Gastrocnemius medialis (tissue), 4 donors: ENCODE measurements around the gene MEG3. TPM values are rescaled to one million over a fixed set of nuclear protein-coding genes. Genes with fewer than 3 reads are reported as not detected.

Experiments used
- ATAC-seq, 2 donors: fragments of 150-250 bp; one replicate each; pipeline ENCODE4 v1.9.1; 2016
- DNase-seq, 2 donors: peaks; one replicate each; pipeline ENCODE4 v3.0.0-alpha.2; 2019
- H3K27ac ChIP-seq, 4 donors: fragments of 200-600 bp; sonication (generic); 1 replicate in 1 of 4; 2 replicates in 3 of 4; pipeline ENCODE4 v1.5.1; 2016 to 2018; ENCODE audit warnings: mild to moderate bottlenecking in 2 of 4, moderate library complexity in 1 of 4
- H3K27me3 ChIP-seq, 3 donors: fragments of 200-600 bp; sonication (generic) in 2 of 3; 1 replicate in 1 of 3; 2 replicates in 2 of 3; pipeline versions ENCODE4 v1.5.1 to v1.6.0; 2016 to 2019; ENCODE audit warnings: mild to moderate bottlenecking in 1 of 3, moderate library complexity in 1 of 3
- H3K36me3 ChIP-seq, 2 donors: fragments of 200-600 bp; sonication (generic) in 1 of 2; one replicate each; pipeline ENCODE4 v1.5.1; 2017 to 2018
- H3K4me1 ChIP-seq, 2 donors: fragments of 200-600 bp; sonication (generic) in 1 of 2; one replicate each; pipeline ENCODE4 v1.5.1; 2016 to 2017; ENCODE audit warnings: mild to moderate bottlenecking in 2 of 2
- H3K4me3 ChIP-seq, 4 donors: fragments of 200-600 bp; sonication (generic) in 3 of 4; 1 replicate in 1 of 4; 2 replicates in 3 of 4; pipeline ENCODE4 v1.5.1; 2016 to 2019; ENCODE audit warnings: mild to moderate bottlenecking in 2 of 4
- H3K9me3 ChIP-seq, 3 donors: fragments of 200-600 bp; sonication (generic) in 2 of 3; 1 replicate in 1 of 3; 2 replicates in 2 of 3; pipeline ENCODE4 v1.5.1; 2016 to 2019
- CTCF ChIP-seq, 5 experiments: fragments of 450-650 bp in 3 of 5; fragments of 200-600 bp in 2 of 5; sonication (generic) in 2 of 5; IDR thresholded peaks in 4 of 5; conservative IDR thresholded peaks in 1 of 5; 1 replicate in 4 of 5; 2 replicates in 1 of 5; pipeline ENCODE4 v1.5.1; 2016 to 2019; ENCODE audit warnings: antibody characterized with exemption in 5 of 5, mild to moderate bottlenecking in 3 of 5, moderate library complexity in 3 of 5
- POLR2A ChIP-seq, 2 donors: fragments of 450-650 bp; IDR thresholded peaks; one replicate each; pipeline ENCODE4 v1.6.1; 2017; ENCODE audit warnings: antibody characterized with exemption in 2 of 2, mild to moderate bottlenecking in 2 of 2, moderate library complexity in 2 of 2
- in situ Hi-C, 4 donors: fragments of 200-750 bp; cut with MboI; loops; one replicate each; pipeline versions ENCODE4 v1.15.0 to v1.8.0; 2017; ENCODE audit warnings: low sequenced_read_pairs in 4 of 4
- intact Hi-C: fragments of 100-400 bp; cut with DNase I; formaldehyde crosslinking; loops from one replicate; pipeline ENCODE4 v1.15.1; 2023; ENCODE audit warnings: low total_unique reads
- total RNA-seq, 4 donors: library from RNA; depleted of rRNA; stranded (reverse); fragments of >200 nt; gene quantifications; one replicate each; pipeline versions ENCODE4 v1.1.0 to v1.2.3, GENCODE V29; 2016

MEG3 gene
- total RNA-seq, 4 donors from 2014 or later, result 2.7 to 30.7 (median 5.2) TPM

GRCh38 chr14:100819829-100820475 is 6.0 kb upstream of the MEG3 start:
- TF ChIP-seq CTCF (IDR thresholded peaks at IDR 0.05 in 4 of 5, conservative IDR thresholded peaks at IDR 0.05 in 1 of 5) (no peak), POLR2A (IDR thresholded peaks at IDR 0.05) (no peak)
- no peak overlapping the region for H3K4me3 ChIP-seq
- no peak overlapping the region for H3K27ac ChIP-seq
- H3K9me3 ChIP-seq, result no peaks in the 10 kb centered on the region
- H3K27me3 ChIP-seq, result peaks cover 3 to 10% (median 7%) of the 10 kb centered on the region in 3 donors
- intact Hi-C loops, result loop anchor here (10.0 kb wide), 1 partner anchor 155 kb away; no protein-coding TSS in a partner anchor
- in situ Hi-C loops, result no loop called here
- H3K4me1 ChIP-seq, result no peaks in the 10 kb centered on the region
- no peak for ATAC-seq
- DNase-seq, result no peak
- H3K36me3 ChIP-seq, result no peaks in the 10 kb centered on the region

GRCh38 chr14:100820957-100821356 is 5.0 kb upstream of the MEG3 start:
- Histone ChIP-seq H3K27ac (no peak overlapping the region), H3K4me3 (no peak overlapping the region), H3K9me3 (no peaks in the 10 kb centered on the region), H3K4me1 (no peaks in the 10 kb centered on the region), H3K27me3 (peaks cover 8 to 19% (median 13%) of the 10 kb centered on the region in 3 donors), H3K36me3 (no peaks in the 10 kb centered on the region)
- intact Hi-C loops (loop anchor here (10.0 kb wide), 1 partner anchor 156 kb away; no protein-coding TSS in a partner anchor), in situ Hi-C loops (no loop called here)
- DNase-seq (no peak), ATAC-seq (no peak)
- TF ChIP-seq POLR2A (IDR thresholded peaks at IDR 0.05) (no peak), CTCF (IDR thresholded peaks at IDR 0.05 in 4 of 5, conservative IDR thresholded peaks at IDR 0.05 in 1 of 5) (no peak)

- ATAC-seq, result no peak
- no peaks in the 10 kb centered on the region for H3K36me3 ChIP-seq
- H3K4me3 ChIP-seq, result no peak overlapping the region
- no peaks in the 10 kb centered on the region for H3K9me3 ChIP-seq
- intact Hi-C loops (loop anchor here (10.0 kb wide), 1 partner anchor 157 kb away; no protein-coding TSS in a partner anchor), in situ Hi-C loops (no loop called here)
- peaks cover 10 to 30% (median 24%) of the 10 kb centered on the region in 3 donors for H3K27me3 ChIP-seq
- TF ChIP-seq POLR2A (IDR thresholded peaks at IDR 0.05) (no peak), CTCF (IDR thresholded peaks at IDR 0.05 in 4 of 5, conservative IDR thresholded peaks at IDR 0.05 in 1 of 5) (no peak)
- no peak for DNase-seq
- H3K27ac ChIP-seq, result no peak overlapping the region
- no peaks in the 10 kb centered on the region for H3K4me1 ChIP-seq
These were observed 3.9 kb upstream of the MEG3 start for GRCh38 chr14:100822013-100822412.

GRCh38 chr14:100822532-100823296 is 3.2 kb upstream of the MEG3 start:
- no peak overlapping the region for H3K4me3 ChIP-seq
- no peak overlapping the region for H3K27ac ChIP-seq
- ATAC-seq, result no peak
- peaks cover 16 to 34% (median 31%) of the 10 kb centered on the region in 3 donors for H3K27me3 ChIP-seq
- H3K9me3 ChIP-seq, result no peaks in the 10 kb centered on the region
- intact Hi-C loops (loop anchor here (10.0 kb wide), 1 partner anchor 158 kb away; no protein-coding TSS in a partner anchor), in situ Hi-C loops (no loop called here)
- TF ChIP-seq POLR2A (IDR thresholded peaks at IDR 0.05), result no peak
- TF ChIP-seq CTCF (IDR thresholded peaks at IDR 0.05 in 4 of 5, conservative IDR thresholded peaks at IDR 0.05 in 1 of 5), result no peak
- no peaks in the 10 kb centered on the region for H3K4me1 ChIP-seq
- DNase-seq, result no peak
- no peaks in the 10 kb centered on the region for H3K36me3 ChIP-seq
